NCI-H2196 (cell line): ENCODE results near the gene MYO15B.

Experiments used
- DNase-seq: peaks from one replicate; lab custom pipeline; 2025; ENCODE audit not compliant: unreplicated experiment; lab: John Stamatoyannopoulos, UW

MYO15B gene

GRCh38 chr17:75658237-75658636, 70.6 kb downstream of the MYO15B start:
- DNase-seq: no peak

- DNase-seq: no peak
Measured at GRCh38 chr17:75661531-75661930, 73.9 kb downstream of the MYO15B start.

- DNase-seq: no peak
Measured at GRCh38 chr17:75662511-75662910, 74.9 kb downstream of the MYO15B start.

- no peak for DNase-seq
Measured at GRCh38 chr17:75664099-75664549, 76.5 kb downstream of the MYO15B start.

- DNase-seq: no peak
Measured at GRCh38 chr17:75665981-75666380, 78.4 kb downstream of the MYO15B start.

GRCh38 chr17:75666959-75667790, 79.6 kb downstream of the MYO15B start, which contains the start of the genes RECQL5 and SAP30BP:
Gene RECQL5 (minus strand): TSS chr17:75667154. CDS start chr17:75666557, 597 bp downstream.
Gene SAP30BP (plus strand): TSS chr17:75667338. CDS start chr17:75667373, 35 bp downstream.
- DNase-seq: peak; percentile 98

- DNase-seq: no peak
Measured at GRCh38 chr17:75667825-75668224, 80.2 kb downstream of the MYO15B start.

- DNase-seq: no peak
Measured at GRCh38 chr17:75668489-75668888, 80.9 kb downstream of the MYO15B start.

- DNase-seq: no peak
Measured at GRCh38 chr17:75670868-75671267, 83.3 kb downstream of the MYO15B start.

- no peak for DNase-seq
Measured at GRCh38 chr17:75672011-75672410, 84.4 kb downstream of the MYO15B start.

- DNase-seq: no peak
Measured at GRCh38 chr17:75673487-75673886, 85.9 kb downstream of the MYO15B start.
